Panc1 (cell line): ENCODE results near the gene ANKRD55. TPM values are rescaled to one million over a fixed set of nuclear protein-coding genes. Genes with fewer than 3 reads are reported as not detected.

Source experiments
- ATAC-seq: fragments of 200-7000 bp; cut with Tn5 transposase; 2 replicates; pipeline ENCODE4 v1.9.1; 2020; ENCODE audit warnings: mild to moderate bottlenecking, moderate library complexity
- BruUV-seq: library from RNA; stranded (reverse); fragments of 400-500 nt; replicated peaks from 2 replicates; lab custom pipeline; 2021; lab: Mats Ljungman, UMichigan
- CTCF ChIA-PET: fragments of 300-600 bp; sonication (Branson Sonifier 250); formaldehyde crosslinking; loops from one replicate; lab custom pipeline; 2022; ENCODE audit warnings: antibody characterized with exemption; lab: Charles Lee
- POLR2A ChIA-PET: fragments of 300-600 bp; sonication (Branson Sonifier 250); formaldehyde crosslinking; loops from one replicate; lab custom pipeline; 2022; ENCODE audit warnings: antibody characterized with exemption; lab: Charles Lee
- DNase-seq: peaks from one replicate; pipeline ENCODE4 v3.0.0-alpha.2; 2010; ENCODE audit warnings: low read depth, low spot score
- H3K27ac ChIP-seq: 2 replicates; pipeline ENCODE4 v1.5.1; 2011; ENCODE audit warnings: mild to moderate bottlenecking, low read length, inconsistent platforms
- H3K27me3 ChIP-seq: fragments of 200-500 bp; sonication (Bioruptor generic); 2 replicates; pipeline ENCODE4 v1.6.0; 2014; ENCODE audit warnings: low read length, inconsistent platforms; ENCODE audit not compliant: control insufficient read depth, insufficient read depth
- H3K36me3 ChIP-seq: fragments of 200-500 bp; sonication (Bioruptor generic); 2 replicates; pipeline ENCODE4 v1.5.1; 2014; ENCODE audit warnings: inconsistent platforms, mild to moderate bottlenecking, low read length, moderate library complexity; ENCODE audit not compliant: control insufficient read depth, insufficient read depth
- H3K4me1 ChIP-seq: 2 replicates; pipeline ENCODE4 v1.5.1; 2011; ENCODE audit warnings: inconsistent platforms, mild to moderate bottlenecking, low read length, moderate library complexity; ENCODE audit not compliant: control insufficient read depth, insufficient read depth
- H3K4me3 ChIP-seq, 2 experiments: 2 replicates each; pipeline ENCODE4 v1.5.1; 2011 to 2012; ENCODE audit warnings: low read depth in 2 of 2, low read length in 2 of 2, mild to moderate bottlenecking in 2 of 2, inconsistent platforms in 1 of 2, moderate library complexity in 1 of 2
- H3K9me3 ChIP-seq: fragments of 200-500 bp; sonication (Bioruptor generic); 2 replicates; pipeline ENCODE4 v1.5.1; 2014; ENCODE audit warnings: low read depth, mild to moderate bottlenecking, inconsistent platforms, low read length, moderate library complexity; ENCODE audit not compliant: control insufficient read depth, insufficient read depth
- POLR2AphosphoS5 ChIP-seq: IDR thresholded peaks from 2 replicates; pipeline ENCODE4 v1.6.1; 2012; ENCODE audit warnings: mild to moderate bottlenecking, low read depth, low read length, moderate library complexity
- SIN3A ChIP-seq: IDR thresholded peaks from 2 replicates; pipeline ENCODE4 v1.6.1; 2012; ENCODE audit warnings: low read depth, mild to moderate bottlenecking, low read length, moderate library complexity, borderline replicate concordance; ENCODE audit not compliant: insufficient read depth
- TCF7L2 ChIP-seq: IDR thresholded peaks from 2 replicates; pipeline ENCODE4 v1.6.1; 2011; ENCODE audit warnings: mild to moderate bottlenecking, low read depth, low read length, inconsistent platforms
- in situ Hi-C: cut with HindIII; loops from 2 replicates; pipeline ENCODE4 v1.10.0; 2016; ENCODE audit warnings: low sequenced_read_pairs, low pct_unique_long_range_greater_than_20kb
- intact Hi-C: fragments of 100-400 bp; cut with micrococcal nuclease; formaldehyde crosslinking; loops from one replicate; pipeline ENCODE4 v1.10.0; 2022; ENCODE audit not compliant: unreplicated experiment
- total RNA-seq: library from RNA; stranded (reverse); gene quantifications from one replicate; pipeline ENCODE4 v1.2.1, GENCODE V29; 2021; ENCODE audit not compliant: unreplicated experiment
- TF ChIP-seq, protein P1 (sequence below), 2 experiments: IDR thresholded peaks; 2 replicates each; pipeline ENCODE4 v1.6.1; 2011 to 2012; ENCODE audit warnings: low read depth in 2 of 2, control low read depth in 1 of 2, low read length in 1 of 2, mild to moderate bottlenecking in 1 of 2, moderate library complexity in 1 of 2; ENCODE audit not compliant: insufficient read depth in 1 of 2
- TF ChIP-seq, protein P2 (sequence below): fragments of 450-650 bp; IDR thresholded peaks from 2 replicates; pipeline ENCODE4 v1.5.1; 2017; ENCODE audit warnings: mild to moderate bottlenecking

The ANKRD55 gene
- total RNA-seq, 1 experiment from 2014 or later, result not detected

DNA sequence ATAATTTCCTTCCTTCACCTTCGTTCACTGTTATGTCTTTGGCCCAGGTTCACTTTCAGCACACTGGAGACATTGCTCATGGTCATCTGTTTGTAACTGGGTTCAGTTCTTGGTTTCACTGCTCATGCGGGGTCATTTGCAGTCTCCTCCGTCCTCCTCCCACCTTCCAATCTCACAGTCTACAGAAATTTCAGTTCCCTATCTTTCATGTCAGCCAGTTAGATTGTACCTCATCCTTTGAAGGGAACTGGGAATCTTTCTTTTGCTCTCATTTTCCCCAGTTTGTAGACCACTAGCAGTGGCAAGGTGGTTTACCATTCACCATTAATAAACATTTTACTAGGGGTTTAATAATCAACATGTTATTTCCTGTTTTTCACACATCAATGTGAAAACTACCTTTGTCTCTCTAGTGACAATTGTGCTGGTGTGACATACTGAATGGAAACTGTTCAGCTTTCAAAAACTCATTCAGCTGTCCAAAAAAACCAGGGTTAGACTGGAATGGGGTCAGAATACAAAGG is 137.5 kb downstream of the ANKRD55 start:
- intact Hi-C loops, result no loop called here
- BruUV-seq, result no TSS peak

DNA sequence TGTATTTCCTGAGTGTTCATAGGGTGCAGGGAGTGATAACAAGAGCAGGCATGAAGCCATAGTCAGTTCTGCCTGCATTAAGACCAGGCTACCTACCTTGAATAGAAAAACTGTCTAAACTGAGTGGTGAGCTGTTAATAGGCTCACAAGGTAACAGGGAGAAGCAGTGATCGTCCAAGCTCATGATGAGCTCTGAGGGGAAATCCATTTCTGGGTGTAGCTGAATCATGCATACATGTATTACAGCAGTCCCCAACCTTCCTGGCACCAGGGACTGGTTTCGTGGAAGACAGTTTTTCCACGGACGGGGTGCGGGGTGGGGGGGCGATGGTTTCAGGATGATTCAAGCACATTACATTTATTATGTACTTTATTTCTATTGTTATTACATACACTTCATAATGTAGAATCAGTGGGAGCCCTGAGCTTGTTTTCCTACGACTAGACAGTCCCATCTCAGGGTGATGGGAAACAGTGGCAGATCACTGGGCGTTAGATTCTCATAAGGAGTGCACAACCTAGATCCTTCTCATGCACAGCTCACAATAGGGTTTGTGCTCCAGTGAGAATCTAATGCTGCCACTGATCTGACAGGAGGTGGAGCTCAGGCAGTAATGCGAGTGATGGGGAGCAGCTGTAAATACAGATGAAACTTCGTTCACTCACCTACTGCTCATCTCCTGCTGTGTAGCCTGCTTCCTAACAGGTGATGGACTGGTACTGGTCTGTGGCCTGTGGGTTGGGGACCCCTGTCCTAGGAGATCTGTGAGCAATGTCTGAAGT is 138.4 kb downstream of the ANKRD55 start:
- CTCF ChIA-PET, result no interaction called here
- H3K4me1 ChIP-seq, result peaks cover 9% of the 10 kb centered on the region
- no TSS peak for BruUV-seq

More for the DNA sequence above, 137.5 kb downstream of the ANKRD55 start:
- ATAC-seq (no peak), DNase-seq (no peak)
- no peak overlapping the region for H3K27ac ChIP-seq
- no peaks in the 10 kb centered on the region for H3K27me3 ChIP-seq
- TF ChIP-seq POLR2AphosphoS5, result no peak
- TF ChIP-seq, protein P1, sequence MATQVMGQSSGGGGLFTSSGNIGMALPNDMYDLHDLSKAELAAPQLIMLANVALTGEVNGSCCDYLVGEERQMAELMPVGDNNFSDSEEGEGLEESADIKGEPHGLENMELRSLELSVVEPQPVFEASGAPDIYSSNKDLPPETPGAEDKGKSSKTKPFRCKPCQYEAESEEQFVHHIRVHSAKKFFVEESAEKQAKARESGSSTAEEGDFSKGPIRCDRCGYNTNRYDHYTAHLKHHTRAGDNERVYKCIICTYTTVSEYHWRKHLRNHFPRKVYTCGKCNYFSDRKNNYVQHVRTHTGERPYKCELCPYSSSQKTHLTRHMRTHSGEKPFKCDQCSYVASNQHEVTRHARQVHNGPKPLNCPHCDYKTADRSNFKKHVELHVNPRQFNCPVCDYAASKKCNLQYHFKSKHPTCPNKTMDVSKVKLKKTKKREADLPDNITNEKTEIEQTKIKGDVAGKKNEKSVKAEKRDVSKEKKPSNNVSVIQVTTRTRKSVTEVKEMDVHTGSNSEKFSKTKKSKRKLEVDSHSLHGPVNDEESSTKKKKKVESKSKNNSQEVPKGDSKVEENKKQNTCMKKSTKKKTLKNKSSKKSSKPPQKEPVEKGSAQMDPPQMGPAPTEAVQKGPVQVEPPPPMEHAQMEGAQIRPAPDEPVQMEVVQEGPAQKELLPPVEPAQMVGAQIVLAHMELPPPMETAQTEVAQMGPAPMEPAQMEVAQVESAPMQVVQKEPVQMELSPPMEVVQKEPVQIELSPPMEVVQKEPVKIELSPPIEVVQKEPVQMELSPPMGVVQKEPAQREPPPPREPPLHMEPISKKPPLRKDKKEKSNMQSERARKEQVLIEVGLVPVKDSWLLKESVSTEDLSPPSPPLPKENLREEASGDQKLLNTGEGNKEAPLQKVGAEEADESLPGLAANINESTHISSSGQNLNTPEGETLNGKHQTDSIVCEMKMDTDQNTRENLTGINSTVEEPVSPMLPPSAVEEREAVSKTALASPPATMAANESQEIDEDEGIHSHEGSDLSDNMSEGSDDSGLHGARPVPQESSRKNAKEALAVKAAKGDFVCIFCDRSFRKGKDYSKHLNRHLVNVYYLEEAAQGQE (IDR thresholded peaks at IDR 0.05; ENCODE audit: insufficient read depth in 1 of 2, low read depth in 2 of 2, low read length in 1 of 2), result no peak
- TF ChIP-seq, protein P2, sequence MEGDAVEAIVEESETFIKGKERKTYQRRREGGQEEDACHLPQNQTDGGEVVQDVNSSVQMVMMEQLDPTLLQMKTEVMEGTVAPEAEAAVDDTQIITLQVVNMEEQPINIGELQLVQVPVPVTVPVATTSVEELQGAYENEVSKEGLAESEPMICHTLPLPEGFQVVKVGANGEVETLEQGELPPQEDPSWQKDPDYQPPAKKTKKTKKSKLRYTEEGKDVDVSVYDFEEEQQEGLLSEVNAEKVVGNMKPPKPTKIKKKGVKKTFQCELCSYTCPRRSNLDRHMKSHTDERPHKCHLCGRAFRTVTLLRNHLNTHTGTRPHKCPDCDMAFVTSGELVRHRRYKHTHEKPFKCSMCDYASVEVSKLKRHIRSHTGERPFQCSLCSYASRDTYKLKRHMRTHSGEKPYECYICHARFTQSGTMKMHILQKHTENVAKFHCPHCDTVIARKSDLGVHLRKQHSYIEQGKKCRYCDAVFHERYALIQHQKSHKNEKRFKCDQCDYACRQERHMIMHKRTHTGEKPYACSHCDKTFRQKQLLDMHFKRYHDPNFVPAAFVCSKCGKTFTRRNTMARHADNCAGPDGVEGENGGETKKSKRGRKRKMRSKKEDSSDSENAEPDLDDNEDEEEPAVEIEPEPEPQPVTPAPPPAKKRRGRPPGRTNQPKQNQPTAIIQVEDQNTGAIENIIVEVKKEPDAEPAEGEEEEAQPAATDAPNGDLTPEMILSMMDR, result no peak
- no peak for TF ChIP-seq TCF7L2
- TF ChIP-seq SIN3A, result no peak
- in situ Hi-C loops, result no loop called here
- ChIA-PET POLR2A (no interaction called here), CTCF (no interaction called here)
- H3K36me3 ChIP-seq, result no peaks in the 10 kb centered on the region
- no peaks in the 10 kb centered on the region for H3K9me3 ChIP-seq
- no peak overlapping the region for H3K4me3 ChIP-seq
- peaks cover 9% of the 10 kb centered on the region for H3K4me1 ChIP-seq

More for the DNA sequence above, 138.4 kb downstream of the ANKRD55 start:
- intact Hi-C loops (no loop called here), in situ Hi-C loops (no loop called here)
- Histone ChIP-seq H3K27me3 (no peaks in the 10 kb centered on the region), H3K9me3 (no peaks in the 10 kb centered on the region), H3K27ac (no peak overlapping the region), H3K4me3 (no peak overlapping the region), H3K36me3 (no peaks in the 10 kb centered on the region)
- POLR2A ChIA-PET, result no interaction called here
- TF ChIP-seq, protein P2, result no peak
- TF ChIP-seq, protein P1 (IDR thresholded peaks at IDR 0.05; ENCODE audit: insufficient read depth in 1 of 2, low read depth in 2 of 2, low read length in 1 of 2), result no peak
- TF ChIP-seq SIN3A, result no peak
- no peak for TF ChIP-seq POLR2AphosphoS5
- no peak for TF ChIP-seq TCF7L2
- no peak for ATAC-seq
- DNase-seq, result no peak
